Esophagus muscularis mucosa (tissue), 4 donors: ENCODE data around the gene KLK11. TPM values are rescaled to one million over a fixed set of nuclear protein-coding genes. Genes with fewer than 3 reads are reported as not detected.

ENCODE experiments used
- DNase-seq: peaks from one replicate; pipeline ENCODE4 v3.0.0-alpha.2; 2017; ENCODE audit errors: extremely low spot score
- H3K27ac ChIP-seq, 4 donors: fragments of 200-600 bp; sonication (generic); replicated peaks in 1 of 4; 1 replicate in 3 of 4; 2 replicates in 1 of 4; pipeline ENCODE4 v1.5.1; 2016 to 2019; ENCODE audit warnings: mild to moderate bottlenecking in 1 of 4
- H3K27me3 ChIP-seq, 4 donors: fragments of 200-600 bp; sonication (generic); one replicate each; pipeline versions ENCODE4 v1.5.1 to v1.6.0; 2016 to 2019
- H3K36me3 ChIP-seq, 4 donors: fragments of 200-600 bp; sonication (generic); one replicate each; pipeline ENCODE4 v1.5.1; 2016 to 2019
- H3K4me1 ChIP-seq, 4 donors: fragments of 200-600 bp; sonication (generic); one replicate each; pipeline ENCODE4 v1.5.1; 2016 to 2019
- H3K4me3 ChIP-seq, 4 donors: fragments of 200-600 bp; sonication (generic); 1 replicate in 2 of 4; 2 replicates in 2 of 4; pipeline ENCODE4 v1.5.1; 2016 to 2019; ENCODE audit warnings: mild to moderate bottlenecking in 4 of 4, moderate library complexity in 1 of 4
- H3K9me3 ChIP-seq, 4 donors: fragments of 200-600 bp; sonication (generic); 1 replicate in 3 of 4; 2 replicates in 1 of 4; pipeline ENCODE4 v1.5.1; 2016 to 2019
- CTCF ChIP-seq, 3 experiments: fragments of 200-600 bp in 2 of 3; fragments of 450-650 bp in 1 of 3; sonication (generic) in 2 of 3; IDR thresholded peaks; one replicate each; pipeline ENCODE4 v1.5.1; 2017 to 2019; ENCODE audit warnings: antibody characterized with exemption in 3 of 3, mild to moderate bottlenecking in 2 of 3, moderate library complexity in 1 of 3
- EP300 ChIP-seq: sonication (generic); formaldehyde crosslinking; IDR thresholded peaks from one replicate; pipeline ENCODE4 v1.6.1; 2017; ENCODE audit warnings: antibody characterized with exemption
- POLR2A ChIP-seq: fragments of 450-650 bp; IDR thresholded peaks from one replicate; pipeline ENCODE4 v1.6.1; 2017; ENCODE audit warnings: antibody characterized with exemption, moderate library complexity, mild to moderate bottlenecking, low read depth
- POLR2AphosphoS5 ChIP-seq, 2 donors: sonication (generic); formaldehyde crosslinking; IDR thresholded peaks; one replicate each; pipeline ENCODE4 v1.6.1; 2017; ENCODE audit warnings: antibody characterized with exemption in 2 of 2
- WGBS: methylation state at CpG from one replicate; pipeline ENCODE4 v1.1.5; 2018; 5-methylcytosine and 5-hydroxymethylcytosine counted together
- intact Hi-C: fragments of 100-400 bp; cut with DNase I; formaldehyde crosslinking; loops from one replicate; pipeline ENCODE4 v1.15.1; 2023
- total RNA-seq, 4 donors: library from RNA; depleted of rRNA; stranded (reverse); fragments of >200 nt; gene quantifications; one replicate each; pipeline versions ENCODE4 v1.1.0 to v1.2.1, GENCODE V29; 2016

Gene KLK11
- total RNA-seq, 4 donors from 2014 or later: not detected

GRCh38 chr19:51060973-51061372 lies 34.6 kb upstream of the KLK11 start:
- Histone ChIP-seq H3K36me3 (no peaks in the 10 kb centered on the region), H3K9me3 (no peaks in the 10 kb centered on the region), H3K27me3 (peaks cover 0 to 53% (median 11%) of the 10 kb centered on the region in 4 donors), H3K4me3 (no peak overlapping the region), H3K4me1 (peaks cover 4 to 11% (median 8%) of the 10 kb centered on the region in 4 donors), H3K27ac (no peak overlapping the region)
- TF ChIP-seq POLR2A: no peak
- no peak for TF ChIP-seq POLR2AphosphoS5 (IDR thresholded peaks at IDR 0.05)
- TF ChIP-seq CTCF (IDR thresholded peaks at IDR 0.05): no peak
- no peak for TF ChIP-seq EP300
- intact Hi-C loops: no loop called here
- no peak for DNase-seq
- WGBS: 0% methylated on average over 1 of the region's 1 CpG

GRCh38 chr19:51060336-51060735 lies 33.9 kb upstream of the KLK11 start:
- 60% methylated on average over 4 of the region's 4 CpGs for WGBS

GRCh38 chr19:51059715-51060114 lies 33.3 kb upstream of the KLK11 start:
- no peak overlapping the region for H3K27ac ChIP-seq
- intact Hi-C loops: no loop called here
- no peak overlapping the region for H3K4me3 ChIP-seq
- H3K27me3 ChIP-seq: peaks cover 0 to 42% (median 1%) of the 10 kb centered on the region in 4 donors
- H3K9me3 ChIP-seq: no peaks in the 10 kb centered on the region
- no peak for TF ChIP-seq POLR2AphosphoS5 (IDR thresholded peaks at IDR 0.05)
- TF ChIP-seq POLR2A: no peak
- TF ChIP-seq EP300: no peak
- TF ChIP-seq CTCF (IDR thresholded peaks at IDR 0.05): no peak
- DNase-seq: no peak
- no peaks in the 10 kb centered on the region for H3K36me3 ChIP-seq
- 76% methylated on average over 6 of the region's 7 CpGs for WGBS
- H3K4me1 ChIP-seq: peaks cover 2 to 3% (median 2%) of the 10 kb centered on the region in 4 donors

More at GRCh38 chr19:51060336-51060735, 33.9 kb upstream of the KLK11 start:
- TF ChIP-seq EP300: no peak
- no peak for TF ChIP-seq POLR2A
- no peak for TF ChIP-seq CTCF (IDR thresholded peaks at IDR 0.05)
- TF ChIP-seq POLR2AphosphoS5 (IDR thresholded peaks at IDR 0.05): no peak
- no peak for DNase-seq
- peaks cover 0 to 47% (median 7%) of the 10 kb centered on the region in 4 donors for H3K27me3 ChIP-seq
- no peaks in the 10 kb centered on the region for H3K36me3 ChIP-seq
- intact Hi-C loops: no loop called here
- H3K9me3 ChIP-seq: no peaks in the 10 kb centered on the region
- H3K4me3 ChIP-seq: no peak overlapping the region
- H3K27ac ChIP-seq: no peak overlapping the region
- H3K4me1 ChIP-seq: peaks cover 4 to 9% (median 8%) of the 10 kb centered on the region in 4 donors

GRCh38 chr19:51055866-51056265 lies 29.4 kb upstream of the KLK11 start:
- DNase-seq: no peak
- H3K27me3 ChIP-seq: peaks cover 0 to 42% (median 0%) of the 10 kb centered on the region in 4 donors
- TF ChIP-seq POLR2A: no peak
- TF ChIP-seq EP300: no peak
- TF ChIP-seq POLR2AphosphoS5 (IDR thresholded peaks at IDR 0.05): no peak
- no peak for TF ChIP-seq CTCF (IDR thresholded peaks at IDR 0.05)
- no peaks in the 10 kb centered on the region for H3K36me3 ChIP-seq
- H3K9me3 ChIP-seq: no peaks in the 10 kb centered on the region
- no peak overlapping the region for H3K4me3 ChIP-seq
- H3K27ac ChIP-seq: no peak overlapping the region
- no peaks in the 10 kb centered on the region for H3K4me1 ChIP-seq
- intact Hi-C loops: no loop called here

- TF ChIP-seq EP300 (no peak), CTCF (IDR thresholded peaks at IDR 0.05) (no peak), POLR2AphosphoS5 (IDR thresholded peaks at IDR 0.05) (no peak), POLR2A (no peak)
- H3K4me3 ChIP-seq: no peak overlapping the region
- no peak for DNase-seq
- no peaks in the 10 kb centered on the region for H3K36me3 ChIP-seq
- no peaks in the 10 kb centered on the region for H3K9me3 ChIP-seq
- H3K27ac ChIP-seq: no peak overlapping the region
- WGBS: 12% methylated on average over 2 of the region's 4 CpGs
- no peaks in the 10 kb centered on the region for H3K4me1 ChIP-seq
- intact Hi-C loops: no loop called here
- H3K27me3 ChIP-seq: peaks cover 0 to 26% (median 2%) of the 10 kb centered on the region in 4 donors
Measured at GRCh38 chr19:51047031-51047335, 20.6 kb upstream of the KLK11 start.
